HG02970 (cell line): ENCODE results near the gene SIRPB1.
"Not testable (repeated sequence)": the region's sequence is repeated elsewhere in the genome, so short reads cannot be mapped to it uniquely, and the experiment has no call there.

Source experiments
- ATAC-seq: cut with Tn5 transposase; IDR thresholded peaks from one replicate; pipeline ENCODE4 v1.9.1; 2021; ENCODE audit warnings: mild to moderate bottlenecking, moderate library complexity, moderate number of reproducible peaks; ENCODE audit not compliant: unreplicated experiment, low FRiP score

The SIRPB1 gene

GRCh38 chr20:1637755-1638154 is 17.9 kb upstream of the SIRPB1 start:
- ATAC-seq: no peak

- no peak for ATAC-seq
These were observed 17.4 kb upstream of the SIRPB1 start for GRCh38 chr20:1637226-1637625.

- ATAC-seq: no peak
These were observed 16.8 kb upstream of the SIRPB1 start for GRCh38 chr20:1636621-1637020.

GRCh38 chr20:1635291-1635979 is 15.6 kb upstream of the SIRPB1 start:
- no peak for ATAC-seq

GRCh38 chr20:1633535-1633934 is 13.7 kb upstream of the SIRPB1 start:
- no peak for ATAC-seq

GRCh38 chr20:1632178-1632577 is 12.4 kb upstream of the SIRPB1 start:
- no peak for ATAC-seq

- ATAC-seq: no peak
These were observed 11.7 kb upstream of the SIRPB1 start for GRCh38 chr20:1631309-1632151.

- ATAC-seq: no peak
These were observed 10.4 kb upstream of the SIRPB1 start for GRCh38 chr20:1630186-1630585.

- no peak for ATAC-seq
These were observed 9.5 kb upstream of the SIRPB1 start for GRCh38 chr20:1629321-1629720.

- ATAC-seq: no peak
These were observed 8.8 kb upstream of the SIRPB1 start for GRCh38 chr20:1628621-1629020.

GRCh38 chr20:1627200-1627550 is 7.4 kb upstream of the SIRPB1 start:
- ATAC-seq: no peak

GRCh38 chr20:1626528-1627199 is 6.9 kb upstream of the SIRPB1 start:
- ATAC-seq: no peak

GRCh38 chr20:1625083-1625690 is 5.4 kb upstream of the SIRPB1 start:
- ATAC-seq: no peak

- no peak for ATAC-seq
These were observed 3.8 kb upstream of the SIRPB1 start for GRCh38 chr20:1623501-1624205.

- no peak for ATAC-seq
These were observed 2.6 kb upstream of the SIRPB1 start for GRCh38 chr20:1622450-1622849.

- ATAC-seq: no peak
These were observed 1.5 kb upstream of the SIRPB1 start for GRCh38 chr20:1621316-1621715.

GRCh38 chr20:1618954-1619540 is 762 bp downstream of the SIRPB1 start:
- no peak for ATAC-seq

- no peak for ATAC-seq
These were observed 1.3 kb downstream of the SIRPB1 start for GRCh38 chr20:1618479-1618878.

- no peak for ATAC-seq
These were observed 2.9 kb downstream of the SIRPB1 start for GRCh38 chr20:1616858-1617434.

GRCh38 chr20:1610404-1610803 is 9.4 kb downstream of the SIRPB1 start:
- not testable (repeated sequence) for ATAC-seq
